HG03025 (cell line): Measurements from ENCODE around the gene ADGRG1.

Source experiments
- ATAC-seq: cut with Tn5 transposase; IDR thresholded peaks from one replicate; pipeline ENCODE4 v1.9.1; 2021; ENCODE audit warnings: mild to moderate bottlenecking, moderate library complexity; ENCODE audit not compliant: unreplicated experiment, low FRiP score

Gene ADGRG1

GRCh38 chr16:57633383-57634064 is 5.1 kb downstream of the ADGRG1 start:
- no peak for ATAC-seq

GRCh38 chr16:57634171-57634570 is 5.7 kb downstream of the ADGRG1 start:
- no peak for ATAC-seq

GRCh38 chr16:57635266-57636097 is 7.1 kb downstream of the ADGRG1 start:
- ATAC-seq = no peak

DNA sequence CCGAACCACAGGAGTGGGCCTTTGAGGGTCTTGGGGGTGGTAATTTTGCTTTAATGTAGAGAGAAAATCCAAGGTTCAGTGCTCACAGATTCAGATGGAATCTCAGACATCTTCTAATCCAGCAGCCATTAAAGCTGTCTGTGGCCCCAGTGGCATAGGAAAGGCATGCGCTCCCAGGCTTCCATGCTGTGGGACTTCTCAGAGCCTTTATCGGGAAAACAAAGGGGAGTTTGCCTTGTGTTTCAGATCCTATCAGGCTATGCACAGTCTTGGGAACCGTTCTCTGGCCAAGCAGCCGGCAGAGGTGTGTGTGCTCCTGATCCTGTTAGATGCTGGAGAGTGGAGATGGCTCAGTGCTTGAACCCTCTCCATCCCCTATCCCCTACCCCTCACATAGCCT is 7.8 kb downstream of the ADGRG1 start:
- ATAC-seq = no peak

- ATAC-seq = no peak
Measured at GRCh38 chr16:57637020-57637419, 8.6 kb downstream of the ADGRG1 start.

DNA sequence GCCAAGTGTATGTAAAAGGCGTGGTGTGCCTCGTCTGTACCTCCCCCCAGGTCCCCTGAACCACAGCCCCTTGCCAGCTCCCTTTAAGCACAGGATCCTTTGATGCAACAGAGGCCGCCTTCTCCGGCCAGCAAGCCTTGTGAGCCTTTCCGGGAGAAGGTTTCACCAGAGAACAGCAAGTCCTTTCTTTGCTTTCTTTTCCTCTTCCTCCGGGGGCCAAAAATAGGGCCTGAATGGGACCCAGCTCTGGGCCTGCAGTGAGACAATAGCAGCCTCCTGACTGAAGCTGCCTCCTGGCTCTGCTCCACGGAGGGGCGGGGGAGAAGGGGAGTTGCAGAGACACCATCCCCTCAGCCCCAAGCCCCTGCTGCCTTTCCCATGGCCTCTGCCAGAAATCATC is 9.0 kb downstream of the ADGRG1 start:
- no peak for ATAC-seq

GRCh38 chr16:57637965-57638364 is 9.5 kb downstream of the ADGRG1 start:
- no peak for ATAC-seq

- no peak for ATAC-seq
Measured at GRCh38 chr16:57638381-57638780, 10.0 kb downstream of the ADGRG1 start.

- ATAC-seq = no peak
Measured at GRCh38 chr16:57639172-57639887, 10.9 kb downstream of the ADGRG1 start.

GRCh38 chr16:57640185-57640584 is 11.8 kb downstream of the ADGRG1 start:
- ATAC-seq = no peak

DNA sequence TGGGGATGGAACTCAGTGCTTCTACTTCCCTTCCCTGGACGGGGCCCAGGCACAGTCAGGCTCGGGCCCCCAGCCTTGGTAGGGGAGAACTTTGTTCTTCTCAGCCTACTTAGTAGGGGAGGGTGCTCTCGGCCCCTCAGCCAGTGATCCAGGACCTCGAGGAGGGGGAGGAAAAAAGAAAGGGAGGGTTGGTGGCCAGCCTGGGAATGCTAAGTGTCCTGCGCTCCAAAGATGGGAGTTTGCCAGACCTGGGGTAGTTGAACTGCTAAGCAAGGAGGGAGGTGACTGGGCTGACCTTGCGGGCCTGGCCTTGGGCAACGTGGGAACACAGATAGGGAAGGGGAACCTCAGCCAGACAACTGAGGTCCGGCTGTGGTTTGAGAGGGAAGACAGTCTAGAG is 12.2 kb downstream of the ADGRG1 start:
- ATAC-seq = no peak

DNA sequence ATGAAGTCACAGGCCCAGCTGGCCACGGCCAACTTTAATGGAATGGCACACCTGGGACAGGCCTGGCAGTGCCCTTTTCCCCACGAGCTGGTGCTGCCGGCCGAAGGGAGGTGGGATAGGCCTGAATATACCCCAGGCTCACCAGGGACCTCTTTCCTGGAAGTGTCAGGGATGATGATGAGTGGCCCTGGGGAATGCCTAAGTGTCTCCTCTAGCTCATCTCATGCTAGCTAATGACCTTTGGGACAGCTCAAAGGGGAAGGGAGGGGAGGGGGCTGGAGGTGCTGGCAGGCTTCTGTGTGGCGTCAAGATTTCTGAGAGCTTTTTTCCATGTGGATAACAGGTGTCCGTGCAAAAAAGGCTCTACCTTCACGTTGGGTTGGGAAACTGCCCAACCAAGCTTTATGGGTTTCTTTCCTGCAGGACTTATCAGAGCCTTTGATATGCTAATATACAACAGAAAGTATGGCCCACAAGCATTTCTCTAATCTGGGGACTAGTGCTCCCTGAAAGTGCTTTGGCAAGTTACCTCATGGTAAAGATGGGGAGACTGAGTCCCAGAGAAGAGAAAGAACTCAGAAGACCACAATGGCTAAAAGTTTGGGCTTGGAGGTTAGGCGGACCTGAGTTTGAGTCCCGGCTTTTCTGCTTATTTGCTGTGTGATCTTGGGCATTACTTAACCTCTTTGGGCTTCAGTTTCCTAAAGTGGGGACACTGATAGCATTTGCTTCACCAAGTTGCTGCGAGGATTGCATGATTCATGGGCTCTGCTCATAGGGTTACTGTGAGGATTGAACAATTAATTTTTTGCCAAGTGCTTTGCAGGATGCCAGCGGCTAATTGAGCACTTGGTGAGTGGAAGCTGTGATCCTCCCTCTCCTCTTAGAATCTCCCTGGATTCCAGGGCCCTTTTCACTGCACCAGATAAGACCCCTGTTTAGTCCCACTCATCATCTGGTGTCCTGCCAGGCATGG is 14.0 kb downstream of the ADGRG1 start:
- no peak for ATAC-seq

DNA sequence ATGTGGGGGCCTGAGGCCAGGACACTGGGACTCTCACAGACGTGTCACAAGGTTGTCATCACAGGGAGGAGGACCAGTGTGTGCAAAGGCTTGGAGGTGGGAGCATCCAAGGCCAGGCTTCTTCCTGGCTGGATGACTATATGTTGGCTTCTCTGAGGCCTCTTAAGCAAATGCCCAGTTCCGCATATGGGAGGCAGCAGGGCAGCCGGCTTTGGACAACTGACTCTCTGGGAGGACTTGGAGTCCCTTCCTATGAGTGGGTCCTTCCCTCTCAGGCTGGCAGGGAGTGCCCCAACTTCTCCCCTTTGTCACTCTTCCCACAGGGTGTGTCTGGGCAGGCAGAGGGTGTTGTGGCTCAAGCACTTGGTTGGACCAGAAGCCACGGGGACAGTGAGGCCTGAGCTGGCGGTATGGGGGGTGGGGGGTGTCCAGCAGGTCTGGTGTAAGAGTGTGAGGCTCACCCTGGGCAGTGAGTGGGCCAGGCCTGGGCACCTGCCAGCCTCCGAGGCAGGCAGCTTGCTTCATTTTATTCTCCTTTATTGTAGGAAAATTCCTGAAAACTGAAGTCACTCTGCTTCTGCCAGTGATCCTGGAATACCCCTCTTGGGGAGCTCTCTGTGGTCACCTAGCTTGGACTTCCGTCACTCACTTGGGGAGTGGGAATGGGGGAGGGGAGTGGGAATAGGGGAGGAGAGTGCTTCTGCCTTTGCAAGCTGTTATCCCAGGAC is 14.9 kb downstream of the ADGRG1 start:
- ATAC-seq = no peak

- no peak for ATAC-seq
Measured at GRCh38 chr16:57643910-57644309, 15.5 kb downstream of the ADGRG1 start.

DNA sequence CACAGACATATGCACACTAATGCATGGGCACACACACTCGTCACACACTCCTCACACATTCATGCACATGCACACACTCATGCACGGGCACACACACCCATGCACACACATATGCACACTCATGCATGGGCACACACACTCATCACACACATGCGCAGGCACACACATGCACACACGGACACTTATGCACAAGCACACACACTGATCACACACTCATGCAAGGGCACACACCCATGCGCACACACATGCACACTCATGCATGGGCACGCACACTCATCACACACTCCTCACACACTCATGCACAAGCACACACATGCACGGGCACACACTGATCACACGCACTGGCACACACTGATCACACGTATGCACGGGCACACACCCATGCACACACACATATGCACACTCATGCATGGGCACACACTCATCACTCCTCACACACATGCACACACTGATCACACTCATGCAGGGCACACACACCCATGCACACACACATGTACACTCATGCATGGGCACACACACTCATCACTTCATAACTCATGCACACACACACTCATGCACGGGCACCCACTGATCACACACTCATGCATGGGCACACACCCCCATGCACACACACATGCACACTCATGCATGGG is 16.1 kb downstream of the ADGRG1 start:
- no peak for ATAC-seq

GRCh38 chr16:57645169-57645568 is 16.7 kb downstream of the ADGRG1 start:
- no peak for ATAC-seq

DNA sequence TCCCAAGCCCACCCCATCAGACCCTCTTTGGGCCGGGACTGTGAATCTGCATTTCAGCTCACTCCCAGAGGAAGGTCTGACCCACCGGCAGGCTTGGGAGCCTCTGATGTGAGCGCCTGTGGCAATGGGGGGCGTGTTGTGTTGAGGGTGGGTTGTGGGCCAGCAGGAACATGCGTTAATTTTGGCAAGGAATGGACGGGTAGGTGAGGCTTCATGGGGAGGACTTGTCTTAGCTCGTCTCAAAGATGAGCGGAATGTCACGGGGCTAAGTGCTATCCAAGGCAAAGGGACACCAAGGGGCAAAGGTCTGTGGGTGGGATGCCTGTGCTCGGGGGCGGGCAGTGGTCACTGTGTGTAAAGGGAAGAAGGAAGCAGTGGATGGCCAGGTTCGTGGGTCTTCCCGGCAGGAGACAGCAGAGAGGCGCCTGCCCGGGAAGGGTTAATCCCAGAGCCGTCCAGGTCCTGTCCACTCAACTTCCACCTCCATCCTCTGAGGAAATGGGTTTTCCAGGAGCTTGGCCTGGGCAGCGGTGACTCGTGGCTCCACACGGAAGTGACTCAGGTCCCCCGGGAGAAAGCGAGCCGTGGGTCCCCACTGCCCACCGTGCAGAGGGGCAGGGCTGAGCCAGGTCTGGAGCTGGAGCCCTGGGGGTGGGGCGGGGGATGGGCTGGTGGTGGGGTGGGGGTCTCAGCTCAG is 17.4 kb downstream of the ADGRG1 start:
- ATAC-seq = no peak

GRCh38 chr16:57646388-57647039 is 18.1 kb downstream of the ADGRG1 start:
- ATAC-seq = no peak
